Measurements from ENCODE around the gene MAST3.
A peak's percentile ranks its signal among the peaks of the same experiment; 100 is the strongest.
"Not testable (repeated sequence)": the region's sequence is repeated elsewhere in the genome, so short reads cannot be mapped to it uniquely, and the experiment has no call there.

The MAST3 gene

DNA sequence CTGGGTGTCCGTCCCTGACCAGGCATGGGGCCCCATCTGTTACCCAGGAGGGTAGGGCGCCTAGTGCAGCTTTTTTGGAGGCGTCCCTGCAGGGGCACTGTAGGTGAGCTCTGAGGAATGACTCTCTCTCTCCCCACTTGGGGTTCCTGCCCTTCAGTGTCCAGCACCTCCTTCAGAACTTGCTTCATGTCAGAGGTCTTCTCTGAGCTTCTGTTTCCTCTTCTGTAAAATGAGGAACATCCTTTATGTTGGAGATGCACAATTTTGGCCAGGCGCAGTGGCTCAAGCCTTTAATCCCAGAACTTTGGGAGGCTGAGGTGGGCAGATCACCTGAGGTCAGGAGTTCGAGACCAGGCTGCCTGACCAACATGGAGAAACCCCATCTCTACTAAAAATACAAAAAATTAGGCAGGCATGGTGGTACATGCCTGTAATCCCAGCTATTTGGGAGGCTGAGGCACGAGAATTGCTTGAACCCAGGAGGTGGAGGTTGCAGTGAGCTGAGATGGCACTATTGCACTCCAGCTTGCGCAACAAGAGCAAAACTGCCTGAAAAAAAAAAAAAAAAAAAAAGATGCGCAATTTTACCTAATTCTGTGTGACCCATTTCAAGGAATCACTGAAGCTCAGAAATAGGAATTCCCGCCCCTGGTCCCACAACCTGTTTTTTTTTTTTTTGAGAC, 40.2 kb downstream of the MAST3 start:
- DNase-seq (ENCODE audit: low read depth), result no peak

DNA sequence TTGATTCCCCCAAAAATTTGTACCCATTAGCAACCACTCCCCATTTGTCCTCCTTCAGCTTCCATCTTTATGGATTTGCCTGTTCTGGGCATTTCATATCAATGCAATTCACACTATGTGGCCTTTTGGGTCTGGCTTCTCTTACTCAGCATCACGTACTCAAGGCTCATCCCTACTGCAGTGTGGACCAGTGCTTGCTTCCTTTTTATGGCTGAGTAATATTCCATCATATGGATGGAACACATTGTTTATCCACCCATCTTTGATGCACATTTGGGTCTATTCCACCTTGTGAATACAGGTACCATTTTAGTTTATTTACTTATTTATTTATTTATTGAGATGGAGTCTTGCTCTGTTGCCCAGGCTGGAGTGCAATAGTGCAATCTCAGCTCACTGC, 42.9 kb downstream of the MAST3 start:
- no peak for DNase-seq (ENCODE audit: low read depth)

DNA sequence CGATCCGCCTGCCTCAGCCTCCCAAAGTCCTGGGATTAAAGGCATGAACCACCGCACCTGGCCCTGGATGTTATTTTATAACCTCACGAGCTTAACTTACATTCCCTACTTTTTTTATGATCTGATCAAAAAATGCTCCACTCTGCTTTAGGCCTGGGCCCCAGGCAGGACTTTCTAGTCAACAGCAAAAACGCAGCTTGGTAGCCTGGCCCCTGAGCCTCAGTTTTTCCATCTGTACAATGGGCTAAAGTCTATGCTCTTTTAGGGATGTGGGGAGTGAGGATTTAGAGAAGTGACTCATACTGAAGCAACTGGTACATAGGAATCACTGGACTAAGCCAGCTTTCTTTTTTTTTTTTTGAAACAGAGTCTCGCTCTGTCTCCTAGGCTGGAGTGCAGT, 43.5 kb downstream of the MAST3 start:
- no peak for DNase-seq (ENCODE audit: low read depth)

DNA sequence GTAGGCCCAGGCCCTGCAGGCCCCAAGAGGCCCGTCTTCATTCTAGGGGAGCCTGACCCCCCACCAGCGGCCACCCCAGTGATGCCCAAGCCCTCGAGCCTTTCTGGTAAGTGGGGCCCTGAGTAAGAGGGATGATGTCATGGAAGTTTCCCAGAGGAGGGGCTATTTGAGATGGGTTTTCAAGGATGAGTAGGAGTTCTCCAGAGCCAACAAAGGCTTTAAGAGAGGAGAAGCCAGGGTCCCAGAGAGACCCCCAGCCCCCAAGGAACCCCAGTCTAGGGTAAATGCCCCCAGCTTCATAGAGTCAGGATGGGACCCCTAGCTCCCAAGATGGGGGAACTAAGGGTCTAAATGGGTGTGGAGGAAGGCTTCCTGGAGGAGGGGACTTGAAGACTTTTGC, 46.3 kb downstream of the MAST3 start:
- no peak for DNase-seq (ENCODE audit: low read depth)

DNA sequence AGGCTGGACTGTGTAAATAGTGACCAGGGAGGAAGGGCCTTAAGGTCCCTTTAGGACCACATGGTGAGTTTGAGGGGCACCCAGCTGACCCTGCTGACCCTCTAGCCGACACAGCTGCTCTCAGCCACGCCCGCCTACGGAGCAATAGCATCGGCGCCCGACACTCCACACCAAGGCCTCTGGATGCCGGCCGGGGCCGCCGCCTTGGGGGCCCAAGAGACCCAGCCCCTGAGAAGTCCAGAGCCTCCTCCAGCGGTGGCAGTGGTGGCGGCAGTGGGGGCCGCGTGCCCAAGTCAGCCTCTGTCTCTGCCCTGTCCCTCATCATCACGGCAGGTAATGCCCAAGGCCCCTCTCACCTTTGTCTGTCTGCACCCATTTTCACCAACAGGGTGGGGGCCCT, 46.8 kb downstream of the MAST3 start:
- no peak for DNase-seq (ENCODE audit: low read depth)

DNA sequence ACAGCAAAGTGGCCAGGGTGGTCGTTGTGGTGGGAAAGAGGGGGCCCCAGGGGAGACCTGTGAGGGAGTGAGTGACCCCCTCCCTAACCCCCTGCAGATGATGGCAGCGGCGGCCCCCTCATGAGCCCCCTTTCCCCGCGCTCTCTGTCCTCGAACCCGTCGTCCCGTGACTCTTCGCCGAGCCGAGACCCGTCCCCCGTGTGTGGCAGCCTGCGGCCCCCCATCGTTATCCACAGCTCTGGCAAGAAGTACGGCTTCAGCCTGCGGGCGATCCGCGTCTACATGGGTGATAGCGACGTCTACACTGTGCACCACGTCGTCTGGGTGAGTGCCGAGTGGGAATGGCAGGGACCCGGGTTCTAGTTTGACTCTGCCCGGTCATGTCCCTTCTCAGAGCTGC, 47.3 kb downstream of the MAST3 start:
- no peak for DNase-seq (ENCODE audit: low read depth)

DNA sequence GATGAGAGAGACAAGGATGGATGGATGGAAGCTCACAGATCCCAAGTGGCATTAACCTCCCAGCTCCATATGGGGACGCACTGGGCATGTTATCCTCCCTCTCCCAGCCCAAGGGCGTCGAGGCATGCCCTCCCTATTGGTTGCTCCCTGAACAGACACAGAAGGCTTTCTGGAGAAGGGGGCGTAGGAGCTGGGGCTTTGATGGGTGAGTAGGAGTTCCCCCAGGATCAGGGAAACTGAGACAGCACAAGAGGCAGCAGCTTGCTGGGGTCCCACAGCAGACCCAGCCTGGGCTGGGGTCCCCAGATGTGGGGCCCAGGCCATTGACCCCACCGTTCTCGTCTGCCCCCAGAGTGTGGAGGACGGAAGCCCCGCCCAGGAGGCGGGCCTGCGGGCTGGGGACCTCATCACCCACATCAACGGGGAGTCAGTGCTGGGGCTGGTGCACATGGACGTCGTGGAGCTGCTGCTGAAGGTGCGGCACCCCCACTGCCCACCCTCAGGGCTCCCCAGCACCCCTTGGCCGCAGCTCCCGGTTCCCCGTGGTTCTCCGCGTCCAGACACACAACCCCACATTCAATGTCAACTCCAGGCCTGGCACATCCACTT, 47.9 kb downstream of the MAST3 start:
- no peak for DNase-seq (ENCODE audit: low read depth)

DNA sequence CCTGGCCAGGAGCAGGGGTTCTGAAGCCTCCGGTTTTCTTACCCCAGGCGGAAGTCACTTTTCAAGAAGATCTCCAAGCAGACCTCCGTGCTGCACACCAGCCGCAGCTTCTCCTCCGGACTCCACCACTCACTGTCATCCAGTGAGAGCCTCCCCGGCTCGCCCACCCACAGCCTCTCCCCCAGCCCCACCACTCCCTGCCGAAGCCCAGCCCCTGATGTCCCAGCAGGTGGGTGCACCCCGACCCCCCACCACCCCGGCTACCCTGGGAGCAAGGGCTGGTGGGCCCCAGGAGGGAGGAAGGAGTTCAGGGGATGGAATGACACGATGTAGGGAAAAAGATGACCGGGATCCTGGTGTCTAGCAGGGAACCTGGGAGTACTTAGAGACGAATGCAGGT, 49.8 kb downstream of the MAST3 start:
- no peak for DNase-seq (ENCODE audit: low read depth)

DNA sequence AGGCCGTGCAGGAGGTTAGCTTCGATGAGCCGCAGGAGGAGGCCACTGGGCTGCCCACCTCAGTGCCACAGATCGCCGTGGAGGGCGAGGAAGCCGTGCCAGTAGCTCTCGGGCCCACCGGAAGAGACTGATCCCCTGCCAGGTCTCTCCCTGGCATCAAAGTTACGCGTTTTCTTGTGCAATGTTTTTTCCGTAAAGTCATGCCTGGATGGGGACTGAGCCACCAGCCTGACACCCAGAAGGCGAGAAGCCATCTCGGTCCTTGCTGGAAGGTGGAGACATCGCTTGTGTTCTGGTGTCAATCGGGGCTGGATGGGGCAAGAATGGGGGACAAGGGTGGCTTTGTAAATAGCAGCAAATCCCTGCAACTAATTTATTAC, 52.0 kb downstream of the MAST3 start:
- no peak for DNase-seq (ENCODE audit: low read depth)

DNA sequence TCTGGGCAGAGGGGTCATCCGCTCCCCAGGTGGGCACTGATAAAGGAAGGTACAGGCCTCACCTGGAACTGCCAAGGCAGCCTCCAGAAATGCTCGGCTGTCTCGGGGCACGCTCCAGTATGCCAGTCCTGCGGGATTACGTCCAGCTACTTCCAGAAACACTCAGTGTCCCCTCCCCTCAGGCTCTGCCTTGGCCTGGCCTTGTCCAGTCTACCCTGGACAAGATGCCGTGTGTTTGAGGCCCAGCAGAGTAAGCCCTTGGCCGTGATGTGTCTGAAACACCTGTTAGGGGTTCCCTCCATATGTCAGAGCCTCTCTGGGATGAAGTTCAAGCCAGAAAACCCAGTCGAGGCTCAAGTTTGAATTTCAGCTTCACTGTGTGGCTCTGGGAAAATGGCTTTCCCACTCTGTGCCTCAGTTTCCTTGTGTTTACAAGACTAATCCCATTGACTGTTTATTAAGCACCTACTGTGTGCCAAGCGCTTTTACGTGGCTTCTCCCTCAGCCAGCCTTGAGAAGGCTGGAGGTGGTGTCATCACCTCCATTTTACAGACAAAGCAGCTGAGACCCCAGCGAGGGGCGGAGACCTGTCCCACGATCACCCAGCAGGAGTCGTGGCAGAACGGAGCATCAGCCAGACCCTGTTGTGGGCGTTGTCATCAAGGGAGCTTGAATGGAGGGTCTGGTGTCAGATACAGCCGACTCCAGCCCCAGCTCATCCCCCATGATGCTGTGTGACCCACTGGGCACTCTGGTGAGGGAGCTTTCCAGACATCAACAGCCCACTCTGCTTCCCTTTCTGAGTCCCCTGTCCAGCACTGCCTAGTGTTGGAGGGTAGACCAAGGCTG, 53.4 kb downstream of the MAST3 start:
- peak; percentile 48 for DNase-seq (ENCODE audit: low read depth)

DNA sequence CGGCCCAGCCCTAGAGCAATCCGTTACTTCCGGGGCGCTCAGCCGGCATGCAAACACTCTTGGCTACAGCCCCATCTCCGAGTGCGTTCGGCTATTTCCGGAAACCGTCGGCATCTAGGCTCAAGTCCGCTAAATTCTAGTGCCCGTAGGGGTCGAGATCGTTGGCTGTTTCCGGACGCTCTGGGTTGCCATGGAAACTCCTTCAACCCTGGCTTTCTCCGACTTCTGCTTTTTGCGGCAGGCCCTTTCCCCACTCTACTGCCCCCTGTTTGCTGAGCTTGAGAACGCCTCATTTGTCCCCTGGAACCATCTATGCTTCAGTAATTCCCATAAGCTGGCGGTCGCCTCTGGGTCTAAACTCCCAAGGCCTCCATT, 54.9 kb downstream of the MAST3 start:
- DNase-seq (ENCODE audit: low read depth), result peak; percentile 99

DNA sequence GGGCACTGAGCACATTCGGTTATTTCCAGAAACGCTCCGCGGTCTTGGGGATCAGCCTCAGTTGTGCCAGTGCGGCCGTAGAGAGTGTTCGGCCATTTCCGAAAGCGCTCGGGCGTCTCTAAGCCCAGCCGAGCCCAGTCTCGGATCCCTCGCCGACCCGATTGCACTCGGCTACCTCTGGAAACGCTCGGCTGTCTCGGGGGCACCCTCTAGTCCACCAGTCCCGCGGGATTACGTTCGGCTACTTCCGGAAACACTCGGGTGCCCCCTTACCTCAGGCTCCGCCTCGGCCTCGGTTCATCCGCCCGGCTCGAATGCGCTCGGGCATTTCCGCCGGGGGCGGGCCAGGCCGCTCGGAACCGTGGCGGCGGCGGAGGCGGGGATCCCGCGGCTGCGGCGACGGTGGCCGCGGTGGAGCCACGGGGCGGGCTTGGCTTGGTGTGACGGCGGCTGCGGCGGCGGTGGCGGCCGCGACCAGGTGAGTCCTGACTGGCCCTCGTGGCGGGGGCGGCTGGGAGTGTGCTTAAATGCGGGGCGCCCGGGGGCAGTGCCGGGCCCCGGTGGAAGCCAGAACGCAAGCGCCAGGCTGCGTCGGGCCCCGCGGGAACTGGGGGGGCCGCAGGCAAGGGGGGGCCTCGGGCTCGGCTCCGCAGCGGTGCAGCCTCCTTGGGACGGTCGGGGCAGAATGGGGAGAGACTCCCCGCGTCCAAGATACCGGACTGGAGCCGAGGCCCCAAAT, 55.4 kb downstream of the MAST3 start, which contains the start of gene PIK3R2:
TSS of gene PIK3R2 (plus strand) at position 347 of the 739 bp plus-strand sequence. CDS start 2,717 bp downstream, outside the sequence.
- DNase-seq (ENCODE audit: low read depth), result peak; percentile 100

DNA sequence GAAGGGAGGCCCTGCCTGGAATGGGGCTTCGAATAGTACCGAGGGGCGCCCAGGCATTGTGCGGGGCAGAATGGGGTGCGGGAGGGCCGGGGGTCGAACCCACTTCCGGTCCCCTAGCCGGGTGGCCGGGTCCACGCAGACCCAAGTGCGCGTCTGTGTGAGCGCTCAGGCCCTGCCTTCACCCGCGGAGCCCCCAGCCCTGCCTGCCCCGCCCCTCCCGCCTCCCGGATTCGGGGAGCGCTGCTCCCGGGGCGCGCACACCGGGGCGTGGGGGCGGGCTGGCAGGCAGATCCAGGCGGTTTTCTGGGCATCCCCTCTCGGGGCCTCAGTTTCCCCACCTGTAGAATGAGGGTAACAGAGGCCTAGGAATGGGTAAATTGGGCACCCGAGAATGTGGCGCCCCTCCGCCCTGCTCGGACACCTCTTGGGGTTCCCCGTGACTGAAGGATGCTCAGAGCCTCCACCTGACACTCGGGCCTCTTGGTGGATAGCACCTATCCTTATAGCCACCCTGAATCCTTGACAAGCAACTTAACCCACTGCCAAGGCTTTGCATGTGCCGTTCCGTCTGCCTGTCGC, 56.1 kb downstream of the MAST3 start:
- DNase-seq (ENCODE audit: low read depth), result peak; percentile 37

DNA sequence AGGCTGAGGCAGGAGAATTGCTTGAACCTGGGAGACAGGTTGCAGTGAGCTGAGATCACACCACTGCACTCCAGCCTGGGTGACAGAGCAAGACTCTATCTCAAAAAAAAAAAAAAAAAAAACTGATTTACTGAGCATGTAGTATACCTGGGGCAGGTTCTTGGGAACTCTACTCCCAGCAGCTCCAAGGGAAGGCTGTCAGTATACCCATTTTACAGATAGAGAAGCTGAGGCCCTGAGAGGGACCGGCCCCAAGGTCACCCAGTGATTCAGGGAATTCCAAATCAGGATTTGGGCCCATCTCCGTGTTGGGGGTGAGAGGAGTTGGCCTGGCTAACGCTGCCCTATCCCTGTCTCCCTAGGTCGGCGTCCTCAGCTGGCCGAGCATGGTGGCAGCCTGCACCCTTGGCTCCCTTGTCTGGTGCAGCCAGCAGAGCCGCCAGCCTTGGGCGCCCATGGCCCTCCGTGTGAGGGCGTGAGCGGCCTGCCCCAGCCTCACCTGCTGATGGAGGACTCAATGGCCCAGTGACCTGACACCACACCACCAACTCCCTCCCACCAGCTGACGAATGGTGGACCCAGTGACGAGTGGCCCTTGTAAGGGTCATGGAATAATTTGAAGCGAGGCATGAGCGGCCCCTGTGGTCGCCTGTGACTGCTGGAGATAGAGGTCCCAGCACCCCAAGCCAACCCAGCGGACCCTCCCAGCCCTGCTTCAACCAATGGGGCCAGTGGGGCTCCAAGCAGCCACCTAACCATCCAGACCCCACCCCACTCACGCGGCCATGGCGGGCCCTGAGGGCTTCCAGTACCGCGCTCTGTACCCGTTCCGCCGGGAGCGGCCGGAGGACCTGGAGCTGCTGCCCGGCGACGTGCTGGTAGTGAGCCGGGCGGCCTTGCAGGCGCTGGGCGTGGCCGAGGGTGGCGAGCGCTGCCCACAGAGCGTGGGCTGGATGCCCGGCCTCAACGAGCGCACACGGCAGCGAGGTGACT, 57.8 kb downstream of the MAST3 start:
- no peak for DNase-seq (ENCODE audit: low read depth)

DNA sequence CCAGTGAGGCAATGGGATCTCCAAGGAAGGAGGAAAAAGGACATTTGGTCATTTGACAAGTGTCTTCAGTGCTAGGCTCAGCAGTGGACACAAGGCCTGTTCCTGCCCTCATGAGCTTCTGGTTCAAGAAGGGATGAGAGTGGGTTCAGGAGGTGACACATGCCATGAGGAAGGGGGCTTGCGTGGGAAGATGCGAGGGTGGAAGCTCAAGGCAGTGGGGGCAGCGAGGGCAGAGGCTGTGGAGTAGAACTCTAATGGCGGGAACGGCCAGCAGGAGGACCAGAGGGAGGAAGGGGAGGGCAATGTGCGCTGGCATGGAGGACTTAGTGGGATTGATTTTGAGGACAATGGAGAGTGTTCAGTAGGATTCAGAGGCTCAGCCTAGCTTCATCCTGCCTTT, 58.7 kb downstream of the MAST3 start:
- no peak for DNase-seq (ENCODE audit: low read depth)

DNA sequence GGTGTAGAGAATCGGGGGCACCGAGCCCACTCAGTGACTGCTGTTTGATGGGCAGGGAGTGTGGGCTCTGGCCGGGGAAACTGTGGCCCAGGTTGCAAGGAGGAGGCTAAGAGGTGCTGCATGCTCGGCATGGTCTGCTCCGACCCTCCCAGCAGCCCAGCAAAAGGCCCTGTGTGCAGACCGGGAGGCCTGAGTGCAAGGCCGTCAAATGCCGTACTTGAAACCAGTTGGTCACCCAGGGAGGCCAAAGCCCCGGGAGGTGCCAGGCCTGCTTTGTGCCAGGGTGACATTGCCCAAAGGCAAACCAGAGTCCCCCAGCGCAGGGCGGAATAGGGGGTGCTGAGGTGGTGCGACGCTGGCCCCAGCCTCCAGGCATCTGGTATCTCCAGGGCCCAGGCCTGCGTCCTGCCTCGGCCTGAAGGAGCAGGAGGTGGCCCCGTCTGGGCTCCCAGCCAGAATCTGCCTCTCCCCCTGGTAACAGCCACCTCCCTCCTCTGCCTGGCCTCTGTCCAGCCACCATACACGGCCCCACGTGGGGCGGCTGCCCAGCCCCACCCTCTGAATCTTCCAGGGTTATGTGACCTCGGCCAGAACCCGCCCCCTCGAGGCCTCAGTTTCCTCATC, 59.4 kb downstream of the MAST3 start:
- DNase-seq (ENCODE audit: low read depth), result peak; percentile 47

DNA sequence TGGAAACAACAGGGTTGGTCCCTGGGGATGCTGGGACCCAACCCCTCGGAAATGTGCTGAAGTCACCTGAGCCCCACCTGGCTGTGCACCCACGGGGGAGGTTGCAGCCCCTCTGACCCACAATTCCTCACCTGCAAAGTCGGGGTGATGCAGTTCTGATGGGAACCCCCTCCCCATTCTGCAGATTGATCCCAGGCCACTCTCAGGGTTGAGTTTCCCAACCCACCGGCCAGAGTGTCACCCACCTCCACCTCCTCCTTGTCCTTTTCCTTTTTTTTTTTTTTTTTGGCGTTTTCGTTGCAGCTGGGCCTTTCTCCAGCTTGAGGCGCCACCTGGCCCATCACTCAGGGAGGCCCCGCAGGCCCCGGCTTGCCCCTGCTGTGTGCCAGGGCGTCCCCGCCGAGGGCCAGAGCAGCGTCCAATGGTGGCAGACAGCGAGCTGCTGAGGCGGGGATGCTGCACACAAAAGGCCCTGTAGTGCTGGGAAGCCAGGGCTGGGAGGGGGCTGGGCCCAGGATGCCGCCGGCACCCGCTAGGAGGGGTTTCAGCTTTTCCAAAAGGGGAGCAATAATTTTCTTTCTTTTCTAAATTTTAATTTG, 60.0 kb downstream of the MAST3 start:
- no peak for DNase-seq (ENCODE audit: low read depth)

DNA sequence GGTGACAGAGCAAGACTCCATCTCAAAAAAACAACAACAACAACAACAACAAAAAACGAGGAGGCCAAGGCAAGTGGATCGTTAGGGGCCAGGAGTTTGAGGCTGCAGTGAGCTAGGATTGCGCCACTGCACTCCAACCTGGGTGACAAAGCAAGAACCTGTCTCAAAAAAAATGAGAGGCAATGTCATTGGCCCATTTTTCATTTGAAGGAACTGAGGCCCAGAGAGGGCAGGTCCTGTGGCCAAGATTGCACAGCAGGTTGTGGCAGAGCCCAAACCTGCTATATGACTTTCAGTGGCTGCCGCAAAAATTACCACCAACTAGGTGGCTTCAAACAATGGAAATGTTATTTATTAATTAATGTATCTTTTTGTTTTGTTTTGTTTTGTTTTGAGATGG, 60.9 kb downstream of the MAST3 start:
- no peak for DNase-seq (ENCODE audit: low read depth)

DNA sequence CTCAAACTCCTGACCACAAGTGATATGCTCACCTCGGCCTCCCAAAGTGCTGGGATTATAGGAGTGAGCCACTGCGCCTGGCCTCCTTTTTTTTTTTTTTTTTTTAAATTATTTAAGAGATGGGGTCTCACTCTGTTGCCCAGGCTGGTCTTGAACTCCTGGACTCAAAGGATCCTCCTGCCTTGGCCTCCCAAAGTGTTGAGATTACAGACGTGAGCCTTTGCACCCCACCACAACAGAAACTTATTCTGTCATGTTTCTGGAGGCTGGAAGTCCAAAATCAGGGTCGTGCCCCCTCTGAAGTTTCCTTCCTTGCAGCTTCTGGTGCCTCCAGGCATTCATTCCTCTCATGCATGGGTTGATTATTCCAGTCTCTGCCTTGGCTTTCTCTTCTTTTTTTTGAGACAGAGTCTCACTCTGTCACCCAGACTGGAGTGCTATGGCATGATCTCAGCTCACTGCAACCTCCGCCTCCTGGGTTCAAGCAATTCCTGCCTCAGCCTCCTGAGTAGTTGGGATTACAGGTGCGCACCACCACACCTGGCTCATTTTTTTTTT, 61.6 kb downstream of the MAST3 start:
- DNase-seq (ENCODE audit: low read depth), result not testable (repeated sequence)

DNA sequence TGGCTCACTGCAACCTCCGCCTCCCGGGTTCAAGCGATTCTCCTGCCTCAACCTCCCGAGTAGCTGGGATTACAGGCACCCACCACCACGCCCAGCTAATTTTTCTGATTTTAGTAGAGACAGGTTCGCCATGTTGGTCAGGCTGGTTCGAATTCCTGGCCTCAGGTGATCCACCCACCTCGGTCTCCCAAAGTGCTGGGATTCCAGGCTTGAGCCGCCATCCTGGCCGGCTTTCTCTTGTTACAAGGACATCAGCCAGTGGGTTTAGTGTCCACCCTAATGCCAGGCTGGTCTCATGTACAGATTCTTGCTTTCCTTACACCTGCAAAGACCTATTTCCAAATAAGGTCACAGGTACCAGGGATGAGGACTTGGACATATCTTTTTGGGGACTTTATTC, 62.2 kb downstream of the MAST3 start:
- no peak for DNase-seq (ENCODE audit: low read depth)
